Astrocyte of the spinal cord (primary cell): ENCODE data around the gene PHC2.

Experiments
- DNase-seq: peaks from one replicate; pipeline ENCODE4 v3.0.0; 2011; ENCODE audit warnings: low read depth, low spot score
- H3K4me3 ChIP-seq: 2 replicates; pipeline ENCODE4 v1.5.1; 2011; ENCODE audit warnings: low read depth, mild to moderate bottlenecking, low read length, moderate library complexity
- CTCF ChIP-seq: IDR thresholded peaks from 2 replicates; pipeline ENCODE4 v1.5.1; 2012; ENCODE audit warnings: low read depth, mild to moderate bottlenecking, low read length, inconsistent platforms
- in situ Hi-C: cut with HindIII; loops from 2 replicates; pipeline ENCODE4 v1.10.0; 2017; ENCODE audit warnings: low sequenced_read_pairs

PHC2 gene

GRCh38 chr1:33393991-33394390, 36.9 kb downstream of the PHC2 start:
- in situ Hi-C loops: no loop called here
- TF ChIP-seq CTCF: no peak
- DNase-seq: no peak

GRCh38 chr1:33393524-33393923, 37.4 kb downstream of the PHC2 start:
- no peak for TF ChIP-seq CTCF
- no peak overlapping the region for H3K4me3 ChIP-seq
- in situ Hi-C loops: no loop called here
- no peak for DNase-seq

More at GRCh38 chr1:33393991-33394390, 36.9 kb downstream of the PHC2 start:
- H3K4me3 ChIP-seq: no peak overlapping the region

- no peak overlapping the region for H3K4me3 ChIP-seq
- no peak for DNase-seq
- in situ Hi-C loops: no loop called here
- TF ChIP-seq CTCF: no peak
Observed at GRCh38 chr1:33392639-33393038, 38.3 kb downstream of the PHC2 start.

DNA sequence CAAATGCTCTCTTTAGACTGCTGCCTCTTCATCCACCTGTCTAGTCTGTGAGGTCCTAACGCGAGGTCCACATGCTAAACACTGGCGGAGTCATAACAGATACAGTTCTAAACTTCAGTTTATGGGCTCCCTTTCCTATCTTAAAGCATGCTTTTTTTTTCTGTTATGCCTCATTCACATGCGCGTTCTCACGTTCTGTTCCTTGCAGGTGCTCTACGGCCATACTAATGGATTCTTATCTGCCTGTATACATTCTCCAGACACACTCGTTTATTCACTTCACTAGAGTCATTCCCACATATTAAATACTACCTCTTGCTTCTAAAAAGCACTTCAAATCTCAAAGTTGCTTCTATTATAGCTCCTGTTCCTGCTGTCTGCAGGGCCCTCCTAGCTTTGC, 38.7 kb downstream of the PHC2 start:
- H3K4me3 ChIP-seq: no peak overlapping the region
- in situ Hi-C loops: no loop called here
- no peak for DNase-seq
- no peak for TF ChIP-seq CTCF

GRCh38 chr1:33391343-33392078, 39.4 kb downstream of the PHC2 start:
- in situ Hi-C loops: no loop called here

DNA sequence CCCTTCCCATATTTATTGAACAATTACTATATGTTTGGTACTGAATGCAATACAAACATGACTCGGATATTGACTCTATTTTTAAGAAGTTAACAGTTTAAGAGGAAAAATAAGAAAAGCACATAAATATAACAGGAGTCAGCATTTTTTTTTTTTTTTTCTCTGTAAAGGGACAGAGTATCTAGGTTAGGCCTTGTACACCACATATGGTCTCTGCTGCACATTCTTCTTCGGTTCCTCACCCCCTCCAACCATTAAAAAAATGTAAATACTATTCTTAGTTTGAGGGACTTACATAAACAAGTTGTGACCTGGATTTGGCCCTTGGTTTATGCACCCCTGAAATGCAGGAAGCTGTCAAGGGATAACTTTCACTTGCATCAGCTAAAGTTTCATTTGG, 40.4 kb downstream of the PHC2 start:
- no peak overlapping the region for H3K4me3 ChIP-seq
- no peak for TF ChIP-seq CTCF
- DNase-seq: peak; percentile 77
- in situ Hi-C loops: no loop called here

More at GRCh38 chr1:33391343-33392078, 39.4 kb downstream of the PHC2 start:
- no peak for TF ChIP-seq CTCF
- DNase-seq: no peak
- no peak overlapping the region for H3K4me3 ChIP-seq
